ENCODE results near the gene UPK1A. TPM values are rescaled to one million over a fixed set of nuclear protein-coding genes. Genes with fewer than 3 reads are reported as not detected.
"Not testable (repeated sequence)": the region's sequence is repeated elsewhere in the genome, so short reads cannot be mapped to it uniquely, and the experiment has no call there.

Gene UPK1A
- total RNA-seq, 2 donors from 2014 or later = 4.4 TPM; not detected in 1

GRCh38 chr19:35719402-35720162 lies 53.3 kb downstream of the UPK1A start:
- DNase-seq (ENCODE audit: low spot score in 2 of 2) = no peak
- H3K36me3 Mint-ChIP-seq = peaks cover 23 to 52% of the 10 kb centered on the region in 2 donors

DNA sequence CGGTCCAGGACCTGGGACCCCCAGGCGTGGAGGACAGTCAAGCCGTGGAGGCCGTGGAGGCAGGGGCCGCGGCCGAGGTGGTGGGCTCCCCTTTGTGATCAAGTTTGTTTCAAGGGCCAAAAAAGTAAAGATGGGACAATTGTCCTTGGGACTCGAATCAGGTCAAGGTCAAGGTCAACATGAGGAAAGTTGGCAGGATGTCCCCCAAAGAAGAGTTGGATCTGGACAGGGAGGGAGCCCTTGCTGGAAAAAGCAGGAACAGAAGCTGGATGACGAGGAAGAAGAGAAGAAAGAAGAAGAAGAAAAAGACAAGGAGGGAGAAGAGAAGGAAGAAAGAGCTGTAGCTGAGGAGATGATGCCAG lies 53.8 kb downstream of the UPK1A start:
- peak overlapping the region; percentile 89 to 96 for H3K27ac Mint-ChIP-seq
- ATAC-seq (no peak), DNase-seq (ENCODE audit: low spot score in 2 of 2) (no peak)
- H3K36me3 Mint-ChIP-seq = peaks cover 18 to 48% of the 10 kb centered on the region in 2 donors
- no peaks in the 10 kb centered on the region for H3K9me3 Mint-ChIP-seq

More at GRCh38 chr19:35719402-35720162, 53.3 kb downstream of the UPK1A start:
- H3K9me3 Mint-ChIP-seq = no peaks in the 10 kb centered on the region
- ATAC-seq = no peak
- peak overlapping the region; percentile 79 to 89 for H3K27ac Mint-ChIP-seq

GRCh38 chr19:35720648-35721047 lies 54.3 kb downstream of the UPK1A start:
- no peak for ATAC-seq
- DNase-seq (ENCODE audit: low spot score in 2 of 2) = no peak
- H3K9me3 Mint-ChIP-seq = no peaks in the 10 kb centered on the region
- H3K36me3 Mint-ChIP-seq = peaks cover 12 to 50% of the 10 kb centered on the region in 2 donors
- H3K27ac Mint-ChIP-seq = peak overlapping the region; percentile 68 to 89

DNA sequence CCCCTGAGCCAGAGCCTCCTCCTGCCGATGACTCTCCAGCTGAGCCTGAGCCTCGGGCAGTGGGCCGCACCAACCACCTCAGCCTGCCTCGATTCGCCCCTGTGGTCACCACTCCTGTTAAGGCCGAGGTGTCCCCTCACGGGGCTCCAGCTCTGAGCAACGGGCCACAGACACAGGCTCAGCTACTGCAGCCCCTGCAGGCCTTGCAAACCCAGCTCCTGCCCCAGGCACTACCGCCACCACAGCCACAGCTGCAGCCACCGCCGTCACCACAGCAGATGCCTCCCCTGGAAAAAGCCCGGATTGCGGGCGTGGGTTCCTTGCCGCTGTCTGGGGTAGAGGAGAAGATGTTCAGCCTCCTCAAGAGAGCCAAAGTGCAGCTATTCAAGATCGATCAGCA lies 55.1 kb downstream of the UPK1A start:
- Mint-ChIP-seq H3K9me3 (no peaks in the 10 kb centered on the region), H3K27ac (peak overlapping the region; percentile 74 to 89), H3K36me3 (peaks cover 5 to 48% of the 10 kb centered on the region in 2 donors)
- DNase-seq (ENCODE audit: low spot score in 2 of 2) = no peak
- no peak for ATAC-seq

DNA sequence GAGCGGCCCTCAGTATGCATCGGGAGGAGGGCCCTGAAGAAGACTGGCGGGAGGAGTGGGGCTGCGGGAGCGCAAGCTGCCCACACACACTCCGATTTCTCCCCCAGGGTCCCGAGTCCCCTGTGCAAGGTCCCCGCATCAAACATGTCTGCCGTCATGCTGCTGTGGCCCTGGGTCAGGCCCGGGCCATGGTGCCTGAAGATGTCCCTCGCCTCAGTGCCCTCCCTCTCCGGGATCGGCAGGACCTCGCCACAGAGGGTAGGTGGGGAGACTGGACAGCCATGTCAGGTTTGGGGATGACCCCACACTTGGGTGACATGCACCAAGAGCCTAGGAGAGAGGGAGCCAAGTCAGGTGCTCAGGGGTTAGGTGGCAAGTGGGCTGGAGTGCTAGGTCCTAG lies 56.1 kb downstream of the UPK1A start:
- Mint-ChIP-seq H3K27ac (peak overlapping the region; percentile 82 to 89), H3K9me3 (no peaks in the 10 kb centered on the region), H3K36me3 (peaks cover 0 to 51% of the 10 kb centered on the region in 2 donors)
- DNase-seq (ENCODE audit: low spot score in 2 of 2) = no peak
- no peak for ATAC-seq

- H3K36me3 Mint-ChIP-seq = peaks cover 0 to 51% of the 10 kb centered on the region in 2 donors
- H3K27ac Mint-ChIP-seq = peak overlapping the region; percentile 82 to 89
- DNase-seq (ENCODE audit: low spot score in 2 of 2) (no peak), ATAC-seq (no peak)
- H3K9me3 Mint-ChIP-seq = no peaks in the 10 kb centered on the region
Observed at GRCh38 chr19:35722897-35723296, 56.6 kb downstream of the UPK1A start.

- no peak for ATAC-seq
- H3K27ac Mint-ChIP-seq = peak overlapping the region; percentile 52 to 81
Observed at GRCh38 chr19:35723671-35724070, 57.4 kb downstream of the UPK1A start.

DNA sequence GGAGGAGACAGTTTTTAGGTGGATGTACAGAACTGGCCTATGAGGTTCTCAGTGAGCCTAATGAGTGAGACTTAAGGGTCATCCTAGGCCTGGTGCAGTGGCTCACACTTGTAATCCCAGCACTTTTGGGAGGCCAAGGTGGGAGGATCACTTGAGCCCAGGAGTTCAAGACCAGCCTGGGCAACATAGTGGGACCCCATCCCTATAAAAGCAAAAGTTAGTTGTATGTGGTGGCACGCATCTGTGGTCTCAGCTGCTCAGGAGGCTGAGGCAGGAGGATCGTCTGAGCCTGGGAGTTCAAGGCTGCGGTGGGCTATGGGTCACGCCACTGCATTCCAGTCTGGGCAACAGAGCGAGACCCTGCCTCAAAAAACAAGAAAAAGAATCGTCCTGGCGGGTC lies 57.8 kb downstream of the UPK1A start:
- H3K9me3 Mint-ChIP-seq; DNase-seq (ENCODE audit: low spot score in 2 of 2); ATAC-seq: not testable (repeated sequence)
- H3K36me3 Mint-ChIP-seq = peaks cover 0 to 50% of the 10 kb centered on the region in 2 donors
- peak overlapping the region in 1 of 2 donors; percentile 81 for H3K27ac Mint-ChIP-seq

More at GRCh38 chr19:35723671-35724070, 57.4 kb downstream of the UPK1A start:
- peaks cover 0 to 51% of the 10 kb centered on the region in 2 donors for H3K36me3 Mint-ChIP-seq
- no peaks in the 10 kb centered on the region for H3K9me3 Mint-ChIP-seq
- no peak for DNase-seq (ENCODE audit: low spot score in 2 of 2)

DNA sequence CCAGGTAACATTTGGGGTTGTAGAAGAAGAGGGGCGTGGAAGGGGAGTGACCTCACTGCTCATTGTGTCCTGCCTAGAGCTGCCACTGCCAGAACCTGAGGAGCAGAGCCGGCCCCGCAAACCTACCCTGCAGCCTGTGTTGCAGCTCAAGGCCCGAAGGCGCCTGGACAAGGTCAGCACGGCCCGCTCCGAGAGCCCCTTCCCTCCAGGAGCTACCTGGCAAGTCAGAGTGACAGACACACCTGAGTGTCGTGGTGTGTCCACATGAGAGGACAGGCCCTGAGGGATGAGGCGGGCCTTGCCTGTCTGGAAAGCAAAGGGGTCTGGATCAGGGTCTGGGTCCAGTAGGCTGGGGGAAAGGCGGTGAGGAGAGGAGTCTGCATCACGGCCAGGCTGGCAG lies 58.2 kb downstream of the UPK1A start:
- Mint-ChIP-seq H3K9me3 (no peaks in the 10 kb centered on the region), H3K36me3 (peaks cover 0 to 49% of the 10 kb centered on the region in 2 donors), H3K27ac (peak overlapping the region in 1 of 2 donors; percentile 81)
- DNase-seq (ENCODE audit: low spot score in 2 of 2) = no peak
- no peak for ATAC-seq

DNA sequence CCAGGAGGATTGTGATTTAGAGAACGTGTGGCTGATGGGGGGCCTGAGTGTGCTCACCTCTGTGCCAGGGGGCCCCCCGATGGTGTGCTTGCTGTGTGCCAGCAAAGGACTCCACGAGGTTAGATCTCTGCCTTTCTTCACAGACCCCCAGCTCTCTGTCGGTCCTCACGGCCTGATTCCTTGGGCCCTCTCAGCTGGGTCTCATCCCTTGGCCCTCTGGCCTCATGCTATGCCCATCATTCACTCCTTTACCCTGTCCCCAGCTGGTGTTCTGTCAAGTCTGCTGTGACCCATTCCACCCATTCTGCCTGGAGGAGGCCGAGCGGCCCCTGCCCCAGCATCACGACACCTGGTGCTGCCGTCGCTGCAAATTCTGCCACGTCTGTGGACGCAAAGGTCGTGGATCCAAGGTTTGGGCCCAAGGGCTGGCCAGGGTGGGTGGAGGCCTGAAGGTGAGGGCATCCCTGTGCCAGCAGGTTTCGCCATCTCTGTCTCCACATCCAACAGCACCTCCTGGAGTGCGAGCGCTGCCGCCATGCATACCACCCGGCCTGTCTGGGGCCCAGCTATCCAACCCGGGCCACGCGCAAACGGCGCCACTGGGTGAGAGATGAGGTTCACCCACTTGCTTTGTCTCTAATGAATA lies 59.0 kb downstream of the UPK1A start:
- DNase-seq (ENCODE audit: low spot score in 2 of 2) (no peak), ATAC-seq (no peak)
- no peaks in the 10 kb centered on the region for H3K9me3 Mint-ChIP-seq
- peak overlapping the region; percentile 81 to 87 for H3K27ac Mint-ChIP-seq
- H3K36me3 Mint-ChIP-seq = peaks cover 5 to 52% of the 10 kb centered on the region in 2 donors

DNA sequence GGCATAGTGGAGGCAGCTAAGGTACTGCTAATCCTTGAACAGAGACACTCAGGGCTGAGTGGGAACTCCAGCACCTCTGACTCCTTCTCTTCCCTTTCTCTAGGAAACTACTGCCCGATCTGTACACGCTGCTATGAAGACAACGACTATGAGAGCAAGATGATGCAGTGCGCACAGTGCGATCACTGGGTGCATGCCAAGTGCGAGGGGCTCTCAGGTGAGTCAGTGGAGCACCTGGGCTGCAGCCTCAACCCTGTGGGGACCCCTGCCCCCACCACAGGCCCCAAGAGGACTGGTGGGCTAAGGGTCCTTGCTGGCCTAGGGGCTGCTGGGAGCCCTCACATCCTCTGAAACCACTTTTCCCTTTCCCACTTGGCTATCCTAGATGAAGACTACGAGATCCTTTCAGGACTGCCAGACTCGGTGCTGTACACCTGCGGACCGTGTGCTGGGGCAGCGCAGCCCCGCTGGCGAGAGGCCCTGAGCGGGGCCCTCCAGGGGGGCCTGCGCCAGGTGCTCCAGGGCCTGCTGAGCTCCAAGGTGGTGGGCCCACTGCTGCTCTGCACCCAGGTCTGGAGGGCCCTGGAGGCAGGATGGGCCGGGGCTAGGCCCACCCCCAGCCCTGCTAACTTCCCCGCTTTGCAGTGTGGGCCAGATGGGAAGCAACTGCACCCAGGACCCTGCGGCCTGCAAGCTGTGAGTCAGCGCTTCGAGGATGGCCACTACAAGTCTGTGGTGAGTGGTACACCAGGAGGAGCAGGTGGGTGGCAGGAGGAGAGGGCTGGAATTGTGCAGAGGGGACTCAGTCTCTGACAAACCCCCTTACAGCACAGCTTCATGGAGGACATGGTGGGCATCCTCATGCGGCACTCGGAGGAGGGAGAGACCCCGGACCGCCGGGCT lies 61.0 kb downstream of the UPK1A start:
- H3K27ac Mint-ChIP-seq = peak overlapping the region in 1 of 2 donors; percentile 74
- H3K9me3 Mint-ChIP-seq = no peaks in the 10 kb centered on the region
- peaks cover 16 to 52% of the 10 kb centered on the region in 2 donors for H3K36me3 Mint-ChIP-seq
- DNase-seq (ENCODE audit: low spot score in 2 of 2) = no peak
- peak in 1 of 2 donors; percentile 19 for ATAC-seq

Other genes with a start within 250 kb of the UPK1A start
- not detected for gene FFAR2, start 218.3 kb upstream of the UPK1A start, total RNA-seq
- not detected for gene KRTDAP, start 176.1 kb upstream of the UPK1A start, total RNA-seq
- 1 to 10 TPM in 1 of 2 donors, under 1 TPM in 1; 0.46 to 3.6 TPM for gene DMKN, start 152.9 kb upstream of the UPK1A start, total RNA-seq
- not detected for gene SBSN, start 138.2 kb upstream of the UPK1A start, total RNA-seq
- not detected for gene GAPDHS, start 133.1 kb upstream of the UPK1A start, total RNA-seq
- gene TMEM147, start 120.9 kb upstream of the UPK1A start, total RNA-seq = 10 to 100 TPM; 44.1 to 69.1 TPM
- not detected for gene ATP4A, start 102.9 kb upstream of the UPK1A start, total RNA-seq
- gene PMIS2, start 80.3 kb upstream of the UPK1A start, total RNA-seq = not detected
- gene HAUS5, start 53.8 kb upstream of the UPK1A start, total RNA-seq = 10 to 100 TPM; 44.2 to 44.5 TPM
- 10 to 100 TPM; 69.3 to 79.0 TPM for gene RBM42, start 37.5 kb upstream of the UPK1A start, total RNA-seq
- under 1 TPM; 0.62 to 0.77 TPM for gene ETV2, start 24.8 kb upstream of the UPK1A start, total RNA-seq
- gene COX6B1, start 18.2 kb upstream of the UPK1A start, total RNA-seq = 100 to 1,000 TPM; 445 to 472 TPM
- gene ZBTB32, start 38.0 kb downstream of the UPK1A start, total RNA-seq = 100 to 1,000 TPM; 181 to 198 TPM
- gene KMT2B, start 51.5 kb downstream of the UPK1A start, total RNA-seq = 100 to 1,000 TPM in 1 of 2 donors, 10 to 100 TPM in 1; 54.6 to 200 TPM
- 100 to 1,000 TPM in 1 of 2 donors, 10 to 100 TPM in 1; 74.6 to 245 TPM for gene IGFLR1, start 75.9 kb downstream of the UPK1A start, total RNA-seq
- 10 to 100 TPM; 33.8 to 69.0 TPM for gene U2AF1L4, start 78.9 kb downstream of the UPK1A start, total RNA-seq
- 10 to 100 TPM; 43.2 to 49.4 TPM for gene PSENEN, start 79.1 kb downstream of the UPK1A start, total RNA-seq
- gene LIN37, start 82.1 kb downstream of the UPK1A start, total RNA-seq = 10 to 100 TPM; 11.2 to 25.0 TPM
- gene HSPB6, start 90.5 kb downstream of the UPK1A start, total RNA-seq = under 1 TPM; 0.32 to 0.99 TPM
- gene PROSER3, start 91.7 kb downstream of the UPK1A start, total RNA-seq = 10 to 100 TPM; 28.3 to 49.4 TPM
- 100 to 1,000 TPM in 1 of 2 donors, 10 to 100 TPM in 1; 38.7 to 106 TPM for gene ARHGAP33, start 109.0 kb downstream of the UPK1A start, total RNA-seq
- gene PRODH2, start 146.3 kb downstream of the UPK1A start, total RNA-seq = not detected
- under 1 TPM in 1 of 2 donors, not detected in 1; 0.10 TPM for gene NPHS1, start 186.0 kb downstream of the UPK1A start, total RNA-seq
- 1 to 10 TPM; 1.2 to 3.3 TPM for gene KIRREL2, start 190.4 kb downstream of the UPK1A start, total RNA-seq
- gene APLP1, start 202.1 kb downstream of the UPK1A start, total RNA-seq = 1 to 10 TPM; 2.9 to 9.3 TPM
- gene NFKBID, start 234.0 kb downstream of the UPK1A start, total RNA-seq = 100 to 1,000 TPM in 1 of 2 donors, 10 to 100 TPM in 1; 58.9 to 144 TPM
- gene HCST, start 236.0 kb downstream of the UPK1A start, total RNA-seq = 10 to 100 TPM; 40.0 to 48.5 TPM
- gene TYROBP, start 241.8 kb downstream of the UPK1A start, total RNA-seq = under 1 TPM in 1 of 2 donors, not detected in 1; 0.75 TPM